BE2C (cell line): Measurements from ENCODE around the gene MCFD2.
A peak's percentile ranks its signal among the peaks of the same experiment; 100 is the strongest.
"Not testable (repeated sequence)": the region's sequence is repeated elsewhere in the genome, so short reads cannot be mapped to it uniquely, and the experiment has no call there.

Experiments
- DNase-seq: peaks from one replicate; pipeline ENCODE4 v3.0.0-alpha.2; 2020
- H3K27me3 ChIP-seq: fragments of 250-450 bp; sonication (Bioruptor Pico); 2 replicates; pipeline ENCODE4 v1.5.1; 2020; ENCODE audit warnings: mild to moderate bottlenecking
- H3K36me3 ChIP-seq: fragments of 250-450 bp; sonication (Bioruptor Pico); 2 replicates; pipeline ENCODE4 v1.5.1; 2020; ENCODE audit warnings: mild to moderate bottlenecking
- H3K4me1 ChIP-seq: fragments of 250-450 bp; sonication (Bioruptor Pico); 2 replicates; pipeline ENCODE4 v1.5.1; 2020
- H3K4me3 ChIP-seq: 2 replicates; pipeline ENCODE4 v1.5.1; 2011; ENCODE audit warnings: low read depth, low read length
- H3K9me3 ChIP-seq: fragments of 250-450 bp; sonication (Bioruptor Pico); 2 replicates; pipeline ENCODE4 v1.5.1; 2020
- TF ChIP-seq, protein P1 (sequence below): IDR thresholded peaks from 2 replicates; pipeline ENCODE4 v1.5.1; 2012; ENCODE audit warnings: mild to moderate bottlenecking, low read depth, low read length

The MCFD2 gene

DNA sequence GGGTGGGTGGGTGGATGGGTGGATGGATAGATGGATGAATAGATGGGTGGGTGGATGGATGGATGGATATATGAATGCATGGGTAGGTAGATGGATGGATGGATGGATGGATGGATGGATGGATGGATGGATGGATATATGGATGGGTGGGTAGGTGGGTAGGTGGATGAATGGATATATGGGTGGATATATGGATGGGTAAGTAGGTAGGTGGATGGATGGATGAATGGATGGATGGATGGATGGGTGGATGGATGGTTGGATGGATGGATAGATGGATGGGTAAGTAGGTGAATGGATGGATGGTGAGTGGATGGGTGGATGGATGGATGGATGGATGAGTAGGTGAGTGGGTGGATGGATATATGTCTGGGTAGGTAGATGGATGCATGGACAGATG lies 36.1 kb downstream of the MCFD2 start:
- DNase-seq: no peak
- Histone ChIP-seq H3K36me3 (no peaks in the 10 kb centered on the region), H3K4me1 (peaks cover 23% of the 10 kb centered on the region), H3K4me3 (no peak overlapping the region), H3K9me3 (0 out of 2 replicates have a peak, but pooled peaks cover 2% of the 10 kb centered on the region), H3K27me3 (no peaks in the 10 kb centered on the region)
- TF ChIP-seq, protein P1, sequence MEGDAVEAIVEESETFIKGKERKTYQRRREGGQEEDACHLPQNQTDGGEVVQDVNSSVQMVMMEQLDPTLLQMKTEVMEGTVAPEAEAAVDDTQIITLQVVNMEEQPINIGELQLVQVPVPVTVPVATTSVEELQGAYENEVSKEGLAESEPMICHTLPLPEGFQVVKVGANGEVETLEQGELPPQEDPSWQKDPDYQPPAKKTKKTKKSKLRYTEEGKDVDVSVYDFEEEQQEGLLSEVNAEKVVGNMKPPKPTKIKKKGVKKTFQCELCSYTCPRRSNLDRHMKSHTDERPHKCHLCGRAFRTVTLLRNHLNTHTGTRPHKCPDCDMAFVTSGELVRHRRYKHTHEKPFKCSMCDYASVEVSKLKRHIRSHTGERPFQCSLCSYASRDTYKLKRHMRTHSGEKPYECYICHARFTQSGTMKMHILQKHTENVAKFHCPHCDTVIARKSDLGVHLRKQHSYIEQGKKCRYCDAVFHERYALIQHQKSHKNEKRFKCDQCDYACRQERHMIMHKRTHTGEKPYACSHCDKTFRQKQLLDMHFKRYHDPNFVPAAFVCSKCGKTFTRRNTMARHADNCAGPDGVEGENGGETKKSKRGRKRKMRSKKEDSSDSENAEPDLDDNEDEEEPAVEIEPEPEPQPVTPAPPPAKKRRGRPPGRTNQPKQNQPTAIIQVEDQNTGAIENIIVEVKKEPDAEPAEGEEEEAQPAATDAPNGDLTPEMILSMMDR: no peak

DNA sequence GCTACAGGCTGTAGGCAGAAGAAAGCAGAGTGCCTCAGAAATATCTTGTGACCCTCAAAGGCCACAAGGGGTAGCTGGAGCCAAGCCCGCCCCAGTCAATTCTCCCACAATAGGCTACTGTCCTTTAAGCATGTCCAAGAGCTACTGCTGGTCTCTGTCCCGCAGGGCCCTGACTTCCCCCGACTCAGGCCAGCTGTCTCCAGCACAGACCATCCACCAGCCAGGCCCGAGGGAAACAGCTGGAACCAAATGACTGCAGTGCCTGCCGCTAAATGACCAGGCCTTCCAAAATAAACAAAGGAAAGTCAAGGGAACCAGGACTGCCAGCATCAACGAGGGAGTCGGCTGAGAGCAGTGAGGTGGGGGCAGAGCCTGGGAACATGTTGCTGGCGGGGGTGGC lies 36.7 kb downstream of the MCFD2 start:
- Histone ChIP-seq H3K4me1 (peaks cover 27% of the 10 kb centered on the region), H3K36me3 (no peaks in the 10 kb centered on the region), H3K27me3 (no peaks in the 10 kb centered on the region), H3K4me3 (no peak overlapping the region), H3K9me3 (0 out of 2 replicates have a peak, but pooled peaks cover 2% of the 10 kb centered on the region)
- peak; percentile 62 for DNase-seq
- TF ChIP-seq, protein P1: peak; percentile 15

DNA sequence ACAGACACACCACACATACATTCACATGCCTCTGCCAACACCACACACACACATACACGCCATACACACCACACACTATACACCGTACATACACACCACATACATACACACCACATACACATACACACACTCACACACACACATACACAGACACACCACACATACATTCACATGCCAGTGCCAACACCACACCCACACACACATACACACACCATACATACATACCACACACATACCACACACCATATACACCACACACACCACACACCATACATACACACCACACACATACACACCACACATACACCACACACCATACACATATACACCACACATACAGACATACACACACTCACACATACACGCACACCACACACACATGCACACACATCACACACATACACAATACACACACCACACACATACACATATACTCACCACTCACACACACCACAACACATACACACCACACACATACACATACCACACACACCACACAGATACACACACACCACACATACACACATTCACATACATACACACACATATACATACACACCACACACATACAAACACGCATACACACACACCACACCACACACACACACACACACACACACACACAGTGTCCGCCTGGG lies 37.2 kb downstream of the MCFD2 start:
- no peaks in the 10 kb centered on the region for H3K36me3 ChIP-seq
- H3K9me3 ChIP-seq: 0 out of 2 replicates have a peak, but pooled peaks cover 2% of the 10 kb centered on the region
- H3K4me3 ChIP-seq: no peak overlapping the region
- peaks cover 33% of the 10 kb centered on the region for H3K4me1 ChIP-seq
- TF ChIP-seq, protein P1: no peak
- no peak for DNase-seq
- H3K27me3 ChIP-seq: no peaks in the 10 kb centered on the region

DNA sequence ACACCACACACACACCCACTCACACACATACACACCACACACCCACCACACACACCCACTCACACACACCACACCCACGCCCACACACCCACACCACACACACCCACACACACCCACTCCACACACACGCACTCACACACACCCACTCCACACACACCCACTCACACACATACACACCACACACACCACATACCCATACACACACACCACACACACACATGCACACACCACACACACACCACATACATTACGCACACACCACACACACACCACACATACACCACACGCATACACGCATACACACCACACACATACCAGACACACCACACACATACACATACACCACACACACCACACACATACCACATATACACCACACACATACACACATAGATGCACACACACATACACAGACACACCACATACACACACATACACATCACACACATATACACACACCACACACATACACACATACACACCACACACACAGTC lies 37.9 kb downstream of the MCFD2 start:
- H3K36me3 ChIP-seq: no peaks in the 10 kb centered on the region
- TF ChIP-seq, protein P1: no peak
- no peaks in the 10 kb centered on the region for H3K27me3 ChIP-seq
- no peak overlapping the region for H3K4me3 ChIP-seq
- H3K4me1 ChIP-seq: peaks cover 39% of the 10 kb centered on the region
- DNase-seq: no peak
- peaks cover 2% of the 10 kb centered on the region; the same call in 1 of the 2 replicates for H3K9me3 ChIP-seq

DNA sequence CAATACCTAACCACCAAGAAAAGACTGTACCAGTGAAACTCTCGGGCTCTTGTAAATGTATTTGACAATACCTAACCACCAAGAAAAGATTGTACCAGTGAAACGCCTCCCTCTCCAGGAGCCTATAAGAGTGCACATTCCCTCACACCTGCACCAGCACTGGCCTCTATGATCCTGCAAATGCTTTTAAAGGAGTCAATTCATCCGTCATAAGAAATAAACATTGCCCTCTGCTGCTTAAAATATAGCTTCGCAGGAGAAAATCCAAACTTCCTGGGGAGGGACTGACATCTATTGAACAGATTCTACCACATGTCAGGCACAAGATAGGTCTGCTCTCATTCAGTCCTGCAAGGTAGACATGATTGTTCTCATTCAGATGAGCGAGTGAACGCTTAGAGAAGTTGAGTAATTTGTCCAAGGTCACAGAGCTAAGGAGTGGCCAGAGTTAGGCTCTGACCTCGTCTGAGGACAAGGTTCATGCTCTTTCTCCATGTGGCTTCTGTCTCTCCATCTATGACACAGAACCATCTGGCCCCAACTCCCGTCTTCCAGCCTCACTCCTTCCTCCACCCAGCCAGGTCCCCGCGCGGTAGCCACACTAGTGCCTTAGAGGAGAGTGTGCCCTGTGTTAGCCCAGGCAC lies 38.7 kb downstream of the MCFD2 start:
- Histone ChIP-seq H3K27me3 (no peaks in the 10 kb centered on the region), H3K4me3 (peak overlapping the region; percentile 32), H3K36me3 (no peaks in the 10 kb centered on the region), H3K9me3 (peaks cover 2% of the 10 kb centered on the region; the same call in 1 of the 2 replicates), H3K4me1 (peaks cover 38% of the 10 kb centered on the region)
- peak; percentile 46 for DNase-seq
- TF ChIP-seq, protein P1: peak; percentile 65

DNA sequence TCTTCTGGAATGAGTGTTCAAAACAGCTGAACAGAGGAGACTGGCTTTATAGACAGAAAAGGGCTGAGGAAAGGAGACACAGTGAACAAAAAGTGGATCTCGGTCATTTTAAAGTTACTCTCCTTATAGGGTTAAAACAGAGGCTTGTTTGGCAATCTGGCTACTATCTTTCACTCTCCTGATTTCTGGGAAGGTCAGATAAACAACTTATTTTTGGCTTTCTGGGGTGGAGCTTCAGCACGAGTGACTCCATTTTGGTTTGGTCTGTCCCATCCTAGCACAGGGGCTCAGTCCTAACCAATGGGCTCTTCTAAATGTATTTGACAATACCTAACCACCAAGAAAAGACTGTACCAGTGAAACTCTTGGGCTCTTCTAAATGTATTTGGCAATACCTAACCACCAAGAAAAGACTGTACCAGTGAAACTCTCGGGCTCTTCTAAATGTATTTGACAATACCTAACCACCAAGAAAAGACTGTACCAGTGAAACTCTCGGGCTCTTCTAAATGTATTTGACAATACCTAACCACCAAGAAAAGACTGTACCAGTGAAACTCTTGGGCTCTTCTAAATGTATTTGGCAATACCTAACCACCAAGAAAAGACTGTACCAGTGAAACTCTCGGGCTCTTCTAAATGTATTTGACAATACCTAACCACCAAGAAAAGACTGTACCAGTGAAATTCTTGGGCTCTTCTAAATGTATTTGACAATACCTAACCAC lies 39.5 kb downstream of the MCFD2 start:
- H3K4me3 ChIP-seq, DNase-seq, H3K9me3 ChIP-seq, H3K36me3 ChIP-seq, H3K27me3 ChIP-seq: not testable (repeated sequence)
- H3K4me1 ChIP-seq: peaks cover 31% of the 10 kb centered on the region
